GM23338 (cell line): Measurements from ENCODE around the gene APMAP. TPM values are rescaled to one million over a fixed set of nuclear protein-coding genes. Genes with fewer than 3 reads are reported as not detected.

Experiments used
- ATAC-seq: fragments of 200-7000 bp; cut with Tn5 transposase; 3 replicates; pipeline ENCODE4 v1.9.1; 2020
- DNase-seq: peaks from one replicate; pipeline ENCODE4 v3.0.0-alpha.2; 2015; ENCODE audit warnings: low spot score
- H2AFZ ChIP-seq: fragments of 200-600 bp; sonication (generic); 2 replicates; pipeline ENCODE4 v1.8.0; 2016; ENCODE audit warnings: antibody characterized with exemption, mild to moderate bottlenecking, moderate library complexity
- H3F3A ChIP-seq: fragments of 200-600 bp; sonication (generic); replicated peaks from 2 replicates; pipeline ENCODE4 v1.8.0; 2017; ENCODE audit warnings: antibody characterized with exemption, mixed run types, low read depth
- H3K27ac ChIP-seq: fragments of 200-600 bp; sonication (generic); 2 replicates; pipeline ENCODE4 v1.6.1; 2016; ENCODE audit warnings: low read depth
- H3K27me3 ChIP-seq: fragments of 200-600 bp; sonication (generic); 2 replicates; pipeline ENCODE4 v1.8.0; 2016; ENCODE audit warnings: mild to moderate bottlenecking, mixed run types, moderate library complexity; ENCODE audit not compliant: insufficient read depth
- H3K36me3 ChIP-seq: fragments of 200-600 bp; sonication (generic); 2 replicates; pipeline ENCODE4 v1.8.0; 2016; ENCODE audit warnings: mild to moderate bottlenecking; ENCODE audit not compliant: insufficient read depth
- H3K4me1 ChIP-seq: fragments of 200-600 bp; sonication (generic); 2 replicates; pipeline ENCODE4 v1.8.0; 2016; ENCODE audit warnings: mild to moderate bottlenecking, moderate library complexity; ENCODE audit not compliant: insufficient read depth
- H3K4me2 ChIP-seq: fragments of 200-600 bp; sonication (generic); 2 replicates; pipeline ENCODE4 v1.7.1; 2017; ENCODE audit warnings: mixed run types
- H3K4me3 ChIP-seq: fragments of 200-600 bp; sonication (generic); 2 replicates; pipeline ENCODE4 v1.6.1; 2016; ENCODE audit warnings: mixed run types
- H3K79me2 ChIP-seq: fragments of 200-600 bp; sonication (generic); replicated peaks from 2 replicates; pipeline ENCODE4 v1.8.0; 2017; ENCODE audit warnings: mild to moderate bottlenecking; ENCODE audit not compliant: insufficient read depth
- H3K9me2 ChIP-seq: fragments of 200-600 bp; sonication (generic); 2 replicates; pipeline ENCODE4 v1.8.0; 2017; ENCODE audit not compliant: insufficient read depth
- H4K20me1 ChIP-seq: fragments of 200-600 bp; sonication (generic); replicated peaks from 2 replicates; pipeline ENCODE4 v1.8.0; 2017; ENCODE audit warnings: mild to moderate bottlenecking; ENCODE audit not compliant: insufficient read depth
- H3K27ac Mint-ChIP-seq: 2 replicates; pipeline ENCODE4 v1.8.0; 2020; ENCODE audit warnings: inconsistent platforms, mild to moderate bottlenecking, moderate library complexity, mixed read lengths
- H3K27me3 Mint-ChIP-seq: 3 replicates; pipeline ENCODE4 v1.8.0; 2022; ENCODE audit warnings: low read depth, mild to moderate bottlenecking, moderate library complexity, mixed read lengths, inconsistent platforms; ENCODE audit not compliant: insufficient read depth, poor library complexity
- H3K36me3 Mint-ChIP-seq: 3 replicates; pipeline ENCODE4 v1.8.0; 2021; ENCODE audit warnings: low read depth, mild to moderate bottlenecking, inconsistent platforms, moderate library complexity, mixed read lengths
- H3K4me1 Mint-ChIP-seq: 3 replicates; pipeline ENCODE4 v1.8.0; 2020; ENCODE audit warnings: mild to moderate bottlenecking, inconsistent platforms, mixed read lengths
- H3K4me3 Mint-ChIP-seq: 3 replicates; pipeline ENCODE4 v1.8.0; 2021; ENCODE audit warnings: moderate library complexity, mild to moderate bottlenecking, inconsistent platforms, mixed read lengths
- H3K9me3 Mint-ChIP-seq: 3 replicates; pipeline ENCODE4 v1.8.0; 2020; ENCODE audit warnings: moderate library complexity, mild to moderate bottlenecking, inconsistent platforms, mixed read lengths
- EZH2phosphoT487 ChIP-seq: fragments of 200-600 bp; sonication (generic); IDR thresholded peaks from one replicate; pipeline ENCODE4 v1.8.1; 2018; ENCODE audit warnings: antibody characterized with exemption; ENCODE audit not compliant: unreplicated experiment
- JUNB ChIP-seq: IDR thresholded peaks from one replicate; pipeline ENCODE4 v1.6.1; 2016; ENCODE audit warnings: antibody characterized with exemption; ENCODE audit not compliant: unreplicated experiment
- NANOG ChIP-seq: IDR thresholded peaks from 2 replicates; pipeline ENCODE4 v1.6.1; 2016; ENCODE audit warnings: antibody characterized with exemption, borderline replicate concordance
- REST ChIP-seq: IDR thresholded peaks from one replicate; pipeline ENCODE4 v1.6.1; 2018; ENCODE audit warnings: antibody characterized with exemption; ENCODE audit not compliant: unreplicated experiment
- ZNF462 ChIP-seq: fragments of 250-450 bp; sonication (Bioruptor Pico); IDR thresholded peaks from 2 replicates; pipeline ENCODE4 v1.5.0; 2020; ENCODE audit warnings: mild to moderate bottlenecking, moderate library complexity
- polyA plus RNA-seq: library from polyadenylated mRNA; unstranded; fragments of >200 nt; fragmentation: Nextera tagmentation; extraction: Ambion mirVana; gene quantifications from 2 replicates; pipeline ENCODE4 v1.2.1, GENCODE V29; 2016
- total RNA-seq: library from RNA; depleted of rRNA; stranded (reverse); fragments of >200 nt; shearing (Covaris generic); gene quantifications from 2 replicates; pipeline ENCODE4 v1.2.3, GENCODE V29; 2014

Gene APMAP
- total and polyA plus RNA-seq, 2 experiments from 2014 or later = 31.7 to 72.3 TPM

DNA sequence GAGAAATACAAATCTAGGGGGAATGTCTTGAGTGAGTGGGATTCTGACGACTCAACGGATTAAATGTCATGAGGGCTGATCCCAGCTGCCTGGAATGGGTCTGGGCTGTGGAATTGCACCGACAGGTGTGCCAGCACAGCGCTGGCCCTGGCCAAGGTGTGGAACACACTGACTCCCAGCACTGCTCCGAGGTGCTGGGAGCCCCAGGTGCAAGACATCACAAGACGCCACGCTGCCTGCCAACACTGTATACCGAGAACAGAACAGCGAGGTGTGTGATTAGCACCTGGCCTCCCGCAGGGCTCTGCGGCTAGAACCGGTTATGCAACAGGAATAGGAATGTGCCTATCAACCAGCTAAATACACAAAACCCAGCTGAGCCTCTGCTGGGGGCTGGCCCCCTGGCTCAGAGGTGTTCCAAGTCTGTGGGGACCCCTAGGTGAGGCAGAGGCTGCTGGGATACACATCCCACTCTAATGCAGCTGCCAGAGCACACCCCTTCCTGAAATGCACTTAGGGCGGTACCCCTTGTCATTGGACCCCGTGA is 24.8 kb upstream of the APMAP start:
- peak overlapping the region; percentile 68 for H3K27ac Mint-ChIP-seq
- DNase-seq (peak; percentile 60), ATAC-seq (peak; percentile 91)
- Histone ChIP-seq H3K27me3 (no peaks in the 10 kb centered on the region), H3K4me3 (no peak overlapping the region), H3K27ac (no peak overlapping the region), H3K4me2 (0 out of 2 replicates have a peak overlapping the region, but pooled peaks have one; percentile 38), H3K36me3 (no peaks in the 10 kb centered on the region), H4K20me1 (no peaks in the 10 kb centered on the region), H3K79me2 (no peaks in the 10 kb centered on the region), H3F3A (no peaks in the 10 kb centered on the region), H3K9me2 (0 out of 2 replicates have a peak, but pooled peaks cover 6% of the 10 kb centered on the region), H3K4me1 (no peaks in the 10 kb centered on the region; the same call in 1 of the 2 replicates), H2AFZ (no peak overlapping the region)
- H3K4me1 Mint-ChIP-seq = peaks cover 23% of the 10 kb centered on the region
- TF ChIP-seq REST (no peak), JUNB (no peak), NANOG (no peak), EZH2phosphoT487 (no peak), ZNF462 (no peak)
- no peaks in the 10 kb centered on the region for H3K36me3 Mint-ChIP-seq
- no peak overlapping the region for H3K4me3 Mint-ChIP-seq
- no peaks in the 10 kb centered on the region for H3K9me3 Mint-ChIP-seq
- peaks cover 11% of the 10 kb centered on the region for H3K27me3 Mint-ChIP-seq
